NAMALWA (cell line): Measurements from ENCODE around the gene CXCR2.
"Not testable (repeated sequence)": the region's sequence is repeated elsewhere in the genome, so short reads cannot be mapped to it uniquely, and the experiment has no call there.

Experiments
- DNase-seq: peaks from one replicate; pipeline ENCODE4 v3.0.0-alpha.2; 2015; ENCODE audit warnings: low spot score

The CXCR2 gene

DNA sequence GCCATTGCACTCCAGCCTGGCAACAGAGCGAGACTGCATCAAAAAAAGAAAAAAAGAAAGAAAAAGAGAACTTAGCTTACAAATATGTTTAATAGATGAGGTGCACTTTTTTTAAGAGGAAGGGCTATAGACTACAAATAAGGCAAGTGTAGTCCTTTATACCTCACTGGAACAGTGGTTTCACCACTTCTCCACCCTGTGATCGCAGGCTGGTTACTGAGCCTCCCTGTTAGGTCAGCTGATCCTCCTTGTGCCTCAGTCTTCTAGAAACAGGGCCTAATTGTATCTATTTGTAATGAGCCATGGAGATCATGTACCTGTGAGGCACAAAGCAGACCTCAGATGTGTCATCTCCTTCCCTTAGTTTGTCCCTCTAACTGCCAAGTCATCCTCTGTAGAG lies 4.5 kb downstream of the CXCR2 start:
- no peak for DNase-seq

DNA sequence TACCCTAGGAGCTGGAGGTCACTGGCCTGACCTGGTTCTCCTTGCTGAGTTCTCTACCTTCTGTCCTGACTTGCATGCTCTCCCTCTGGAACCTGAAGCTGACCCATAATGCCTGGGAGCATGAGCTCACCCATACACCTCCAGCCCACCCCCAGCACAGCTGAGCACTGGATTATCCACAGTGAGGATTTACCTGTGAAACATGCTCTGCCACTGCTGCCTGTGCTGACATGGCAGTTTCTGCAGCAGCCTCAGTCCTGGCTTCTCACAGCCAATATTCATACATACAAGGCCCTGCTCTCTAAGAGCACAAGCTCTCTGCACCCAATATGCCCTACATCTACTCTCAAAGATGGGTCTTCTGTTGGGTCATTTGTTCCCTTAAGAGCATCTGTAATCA lies 5.0 kb downstream of the CXCR2 start:
- DNase-seq: no peak

DNA sequence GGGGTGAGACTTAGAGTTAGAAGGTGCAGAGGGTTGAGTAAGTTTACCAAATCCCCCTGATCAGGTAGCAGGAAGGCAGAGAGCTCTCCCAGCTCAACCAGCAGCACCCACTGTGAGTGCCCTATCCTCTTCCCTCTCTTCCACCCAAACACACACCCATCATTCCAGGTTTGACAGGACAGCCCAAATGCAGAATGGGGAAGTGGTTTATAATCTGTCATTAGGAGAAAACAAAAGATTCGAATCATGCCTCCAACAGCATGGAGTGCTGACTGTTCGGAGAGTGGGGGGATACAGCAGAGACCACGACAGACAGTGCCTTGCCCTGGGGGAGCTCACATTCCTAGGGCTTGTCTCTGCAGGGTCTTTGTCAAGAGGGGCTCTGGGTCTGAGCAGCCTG lies 11.7 kb downstream of the CXCR2 start:
- no peak for DNase-seq

- no peak for DNase-seq
Observed at GRCh38 chr2:218138047-218138446, 12.2 kb downstream of the CXCR2 start.

GRCh38 chr2:218145124-218145523 lies 19.3 kb downstream of the CXCR2 start:
- no peak for DNase-seq

DNA sequence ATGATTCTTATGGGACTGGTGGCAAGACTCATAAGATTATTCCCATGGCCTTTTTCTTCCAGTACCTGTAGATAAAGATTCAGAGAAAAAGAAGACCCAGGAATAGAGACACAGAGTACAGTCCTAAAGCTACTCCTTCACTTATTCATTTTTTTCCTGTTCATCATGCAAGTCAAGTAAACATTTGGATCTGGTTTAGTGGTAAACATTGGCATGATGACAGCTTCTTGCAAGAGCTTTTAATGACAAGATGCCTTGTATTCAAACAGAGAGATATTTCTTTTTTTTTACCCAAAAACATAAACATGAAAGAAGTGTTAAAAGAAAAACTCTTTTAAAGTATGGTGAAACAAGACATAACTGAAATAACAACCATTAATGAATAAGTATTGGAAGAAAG lies 20.2 kb downstream of the CXCR2 start:
- no peak for DNase-seq

DNA sequence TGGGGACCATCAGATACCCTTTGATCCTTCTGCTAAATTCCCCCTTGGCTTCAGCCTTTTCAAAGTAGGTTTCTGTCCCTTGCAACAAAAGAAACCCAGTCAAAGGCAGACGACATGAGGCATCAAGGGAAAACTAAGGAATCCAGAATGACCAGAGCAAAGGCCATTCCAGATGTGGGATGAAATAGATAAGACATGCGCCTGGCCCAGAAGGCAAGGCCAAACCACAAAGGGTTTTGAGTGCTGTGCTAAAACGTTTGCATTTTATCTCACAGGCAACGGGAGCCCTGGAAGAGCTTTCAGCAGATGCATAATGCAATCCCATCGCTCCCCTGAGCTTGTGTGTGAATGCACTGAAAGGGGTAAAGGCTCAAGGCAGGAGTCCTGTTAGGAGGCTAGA lies 23.3 kb downstream of the CXCR2 start:
- no peak for DNase-seq

- no peak for DNase-seq
Observed at GRCh38 chr2:218149848-218150440, 24.1 kb downstream of the CXCR2 start.

DNA sequence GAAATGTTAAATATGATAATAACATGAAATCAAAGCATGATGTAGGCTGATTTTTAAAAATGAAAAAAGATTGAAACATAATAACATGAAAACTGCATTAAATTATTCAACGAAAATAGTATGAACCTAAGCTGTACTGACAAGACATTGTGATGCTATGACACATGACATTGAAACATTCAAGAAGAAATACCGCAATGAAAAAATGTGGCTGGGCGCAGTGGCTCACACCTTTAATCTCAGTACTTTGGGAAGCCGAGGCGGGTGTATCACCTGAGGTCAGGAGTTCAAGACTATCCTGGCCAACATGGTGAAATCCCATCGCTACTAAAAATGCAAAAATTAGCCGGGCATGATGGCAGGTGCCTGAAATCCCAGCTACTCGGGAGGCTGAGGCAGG lies 26.3 kb downstream of the CXCR2 start:
- no peak for DNase-seq

GRCh38 chr2:218152777-218153176 lies 26.9 kb downstream of the CXCR2 start:
- DNase-seq: no peak

DNA sequence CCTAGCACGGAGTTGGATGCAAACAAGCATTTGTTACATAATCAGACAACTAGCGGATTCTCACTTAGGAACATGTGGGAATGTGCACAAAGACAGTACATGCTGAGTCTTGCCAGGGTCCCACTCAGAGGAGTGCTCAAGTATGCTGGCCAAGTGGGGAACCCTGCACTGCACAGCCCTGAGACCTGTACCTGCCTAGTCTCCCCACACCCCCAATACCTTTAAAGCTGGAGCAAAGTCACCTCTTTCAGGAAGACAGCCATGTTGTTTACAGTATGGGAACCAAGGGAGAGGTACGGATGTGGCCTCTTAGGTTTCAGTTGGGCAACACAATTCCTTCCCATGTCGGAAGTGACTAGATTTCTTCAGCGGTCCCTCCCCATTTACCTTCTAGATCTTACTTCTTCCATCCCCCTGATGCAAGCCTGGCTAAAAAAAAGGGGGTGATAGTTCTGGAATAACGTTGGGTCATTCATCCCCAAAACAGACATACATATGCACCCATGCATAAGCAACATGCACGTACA lies 30.2 kb downstream of the CXCR2 start:
- no peak for DNase-seq

- no peak for DNase-seq
Observed at GRCh38 chr2:218161644-218162043, 35.8 kb downstream of the CXCR2 start.

DNA sequence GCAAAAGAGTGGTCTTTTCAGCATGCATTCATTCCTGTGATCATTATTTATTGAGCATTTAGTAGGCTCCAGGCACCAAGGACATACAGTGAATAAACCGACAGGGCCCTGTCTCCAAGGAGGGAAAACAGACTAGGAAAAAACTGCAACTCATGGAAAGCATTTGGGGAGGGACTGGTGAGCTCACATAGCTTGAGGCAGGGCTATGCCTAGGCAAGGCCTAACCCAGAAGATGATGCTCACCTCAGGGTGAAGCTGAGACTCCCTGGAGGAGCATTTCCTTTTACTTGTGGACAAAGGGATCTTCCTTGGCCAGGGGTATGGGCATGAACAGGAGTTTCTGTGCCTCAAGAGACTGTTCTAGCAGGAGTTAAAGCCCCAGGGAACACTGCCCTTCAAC lies 37.0 kb downstream of the CXCR2 start:
- DNase-seq: no peak

GRCh38 chr2:218166791-218167190 lies 41.0 kb downstream of the CXCR2 start, which contains the start of gene CXCR1:
Gene CXCR1 (minus strand): TSS chr2:218166962. CDS start chr2:218165211, 1,751 bp downstream.
- DNase-seq: no peak

DNA sequence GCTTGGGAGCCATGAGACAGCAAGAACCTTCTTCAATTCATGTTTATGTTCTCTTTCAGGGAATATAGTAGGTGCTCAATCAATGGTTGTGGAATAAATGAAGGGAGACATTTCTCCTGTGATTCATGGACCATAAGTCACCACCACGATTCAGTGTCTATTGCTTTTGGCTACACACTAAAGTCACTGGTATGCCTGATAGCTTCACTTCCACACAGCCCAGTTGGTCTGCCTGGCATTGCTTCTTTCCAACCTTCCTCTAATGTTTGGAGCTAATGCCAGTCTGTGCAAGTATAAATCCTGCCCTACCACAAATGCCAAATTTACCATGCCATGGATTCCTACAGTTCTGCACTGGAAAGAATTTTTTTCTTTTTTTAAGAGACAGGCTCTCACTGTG lies 42.2 kb downstream of the CXCR2 start:
- DNase-seq: no peak

DNA sequence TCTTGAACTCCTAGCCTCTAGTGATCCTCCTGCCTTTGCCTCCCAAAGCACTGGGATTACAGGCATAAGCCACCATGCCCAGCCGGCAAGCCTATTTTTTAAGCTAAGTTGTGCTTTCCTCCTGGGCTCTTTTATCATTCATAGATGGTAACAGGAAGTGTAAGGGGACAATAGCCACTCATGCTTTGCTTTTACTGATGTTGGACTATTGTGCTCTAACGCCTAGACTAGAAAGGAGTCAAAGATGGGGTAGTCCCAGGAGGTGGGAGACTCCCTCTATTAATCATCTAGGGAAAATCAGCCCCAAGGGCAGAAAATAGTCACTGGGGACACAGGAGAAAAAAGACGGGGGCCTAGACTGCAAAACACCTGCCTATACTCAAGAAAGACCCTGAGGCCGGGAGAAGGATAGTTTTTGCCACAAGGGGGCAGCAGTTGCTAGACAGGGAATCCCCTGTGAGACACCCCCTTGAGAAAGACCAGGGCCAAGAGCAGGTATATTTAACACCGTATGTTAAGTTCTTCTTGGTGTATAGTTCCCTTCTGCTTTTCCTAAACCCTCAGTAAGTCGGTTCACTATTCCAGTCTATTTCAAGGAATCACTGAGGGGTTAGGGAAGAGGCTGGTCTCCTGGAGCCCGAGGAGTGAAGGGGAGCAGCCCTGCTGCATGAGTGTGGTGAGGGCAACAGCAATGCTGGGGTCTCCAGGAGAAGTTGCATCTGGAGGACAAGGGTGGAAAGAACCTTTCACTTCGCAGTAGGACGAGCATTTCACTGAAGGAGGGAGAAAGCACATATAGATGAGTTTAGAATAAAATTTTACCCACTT lies 43.0 kb downstream of the CXCR2 start:
- peak; percentile 85 for DNase-seq

DNA sequence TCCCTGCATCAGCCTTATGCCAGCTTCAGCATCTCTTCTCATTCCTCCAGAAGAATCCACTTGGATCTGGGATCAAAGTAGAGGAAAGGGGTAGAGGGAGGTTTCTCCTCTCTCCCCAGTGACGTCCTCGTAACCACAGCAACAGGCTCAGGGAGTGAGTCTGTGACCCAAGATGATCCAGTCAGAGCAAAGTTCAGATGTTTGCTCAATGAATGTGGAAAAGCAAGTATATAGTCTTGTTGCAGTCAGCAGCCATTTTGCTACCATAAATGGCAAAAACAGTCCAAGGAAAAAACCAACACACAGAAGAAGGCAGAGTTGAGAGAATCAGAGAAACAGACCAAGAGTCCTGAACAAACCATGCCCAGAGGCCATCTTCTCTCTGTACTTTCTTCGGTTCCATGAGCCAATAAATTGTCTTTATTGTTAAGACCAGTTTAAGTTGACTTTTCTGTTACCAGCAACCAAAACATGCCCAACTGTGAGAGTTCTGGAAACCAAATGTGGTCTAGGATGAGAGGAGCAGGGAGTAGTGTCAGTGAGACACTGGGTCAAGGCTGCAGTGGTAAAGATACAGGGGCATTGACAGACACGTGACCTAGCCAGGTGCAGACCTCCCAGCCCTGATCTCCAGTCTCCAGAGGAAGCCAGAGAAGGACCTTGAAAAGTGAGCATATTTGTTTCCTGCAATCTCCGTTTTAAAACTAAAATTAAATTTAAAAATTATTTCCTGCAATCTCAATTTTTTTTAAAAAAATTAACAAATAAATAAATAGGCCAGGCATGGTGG lies 44.1 kb downstream of the CXCR2 start:
- no peak for DNase-seq

GRCh38 chr2:218171744-218172143 lies 45.9 kb downstream of the CXCR2 start:
- not testable (repeated sequence) for DNase-seq

- no peak for DNase-seq
Observed at GRCh38 chr2:218172845-218173244, 47.0 kb downstream of the CXCR2 start.

DNA sequence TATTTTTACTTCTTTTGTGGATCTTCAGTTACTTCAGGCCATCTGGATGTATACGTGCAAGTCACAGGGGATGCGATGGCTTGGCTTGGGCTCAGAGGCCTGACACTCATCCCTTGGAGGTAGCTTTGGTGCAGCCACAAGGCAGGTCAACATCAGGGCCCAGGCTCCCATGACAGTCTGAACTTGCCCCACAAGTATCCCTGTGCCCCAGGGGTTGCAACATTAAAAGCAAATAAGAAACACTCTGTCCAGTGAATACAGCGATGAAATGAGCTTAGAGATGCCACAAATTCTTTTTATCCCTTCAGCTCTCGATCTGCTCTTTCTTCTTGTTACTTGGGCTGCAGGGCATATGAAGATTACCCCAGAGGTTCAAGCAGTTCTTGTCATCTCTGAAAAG lies 54.0 kb downstream of the CXCR2 start:
- DNase-seq: no peak

- no peak for DNase-seq
Observed at GRCh38 chr2:218180467-218181114, 54.8 kb downstream of the CXCR2 start.

- no peak for DNase-seq
Observed at GRCh38 chr2:218184331-218184730, 58.5 kb downstream of the CXCR2 start.
